T-helper 1 cell (primary cell): ENCODE data around the gene CRHR2.
A peak's percentile ranks its signal among the peaks of the same experiment; 100 is the strongest.

Source experiments
- DNase-seq, 5 donors: peaks; one replicate each; pipeline ENCODE4 v3.0.0-alpha.2; 2012 to 2020

The CRHR2 gene

GRCh38 chr7:30706908-30707307 is 24.7 kb upstream of the CRHR2 start:
- DNase-seq: no peak

DNA sequence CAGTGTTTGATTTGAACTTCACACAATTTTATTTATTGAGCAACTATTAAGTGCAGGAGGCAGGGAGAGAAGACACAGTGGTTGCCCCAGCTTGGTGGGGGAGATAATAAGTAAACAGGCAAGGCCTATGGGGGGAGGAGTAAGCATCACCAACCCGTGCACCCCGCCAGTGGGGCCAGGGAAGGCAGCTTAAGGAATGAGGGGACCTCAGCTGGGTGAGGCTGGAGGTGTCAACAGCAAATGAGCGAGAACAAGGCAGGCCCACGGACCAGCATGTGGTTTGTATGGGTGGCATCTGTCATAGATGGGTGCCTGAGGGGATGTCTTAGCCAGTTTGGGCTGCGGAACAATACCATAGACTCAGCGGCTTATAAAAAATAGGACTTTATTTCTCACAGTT is 24.1 kb upstream of the CRHR2 start:
- no peak for DNase-seq

GRCh38 chr7:30705596-30705995 is 23.3 kb upstream of the CRHR2 start:
- no peak for DNase-seq

GRCh38 chr7:30705008-30705407 is 22.8 kb upstream of the CRHR2 start:
- DNase-seq: no peak

- no peak for DNase-seq
Observed at GRCh38 chr7:30703756-30704155, 21.5 kb upstream of the CRHR2 start.

DNA sequence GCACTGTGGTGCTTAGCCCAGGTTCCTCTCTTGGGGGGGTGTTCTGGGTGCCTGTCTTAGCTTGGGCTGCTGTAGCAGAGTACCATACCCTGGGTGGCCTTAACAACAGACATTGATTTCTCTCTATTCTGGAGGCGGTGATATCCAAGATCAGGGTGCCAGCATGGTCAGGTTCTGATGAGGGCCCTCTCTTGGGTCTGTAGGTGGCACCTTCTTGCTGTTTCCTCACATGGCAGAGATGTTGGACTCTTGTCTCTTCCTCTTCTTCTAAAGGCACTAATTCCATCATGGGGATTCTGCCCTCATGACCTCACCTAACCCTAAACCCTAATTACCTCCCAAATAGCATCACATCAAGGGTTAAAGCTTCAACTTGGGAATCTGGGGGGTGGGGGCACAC is 19.9 kb upstream of the CRHR2 start:
- peak in 2 of 5 donors; percentile 24 to 39 for DNase-seq

- DNase-seq: no peak
Observed at GRCh38 chr7:30700941-30701340, 18.7 kb upstream of the CRHR2 start.

GRCh38 chr7:30699706-30700495 is 17.6 kb upstream of the CRHR2 start:
- no peak for DNase-seq

- DNase-seq: no peak
Observed at GRCh38 chr7:30698481-30698880, 16.2 kb upstream of the CRHR2 start.

GRCh38 chr7:30697719-30698460 is 15.6 kb upstream of the CRHR2 start:
- peak in 1 of 5 donors; percentile 9 for DNase-seq

- DNase-seq: no peak
Observed at GRCh38 chr7:30694774-30695721, 12.8 kb upstream of the CRHR2 start.

GRCh38 chr7:30694218-30694745 is 12.0 kb upstream of the CRHR2 start:
- DNase-seq: no peak

- no peak for DNase-seq
Observed at GRCh38 chr7:30692882-30693281, 10.6 kb upstream of the CRHR2 start.

- DNase-seq: no peak
Observed at GRCh38 chr7:30692438-30692837, 10.2 kb upstream of the CRHR2 start.

DNA sequence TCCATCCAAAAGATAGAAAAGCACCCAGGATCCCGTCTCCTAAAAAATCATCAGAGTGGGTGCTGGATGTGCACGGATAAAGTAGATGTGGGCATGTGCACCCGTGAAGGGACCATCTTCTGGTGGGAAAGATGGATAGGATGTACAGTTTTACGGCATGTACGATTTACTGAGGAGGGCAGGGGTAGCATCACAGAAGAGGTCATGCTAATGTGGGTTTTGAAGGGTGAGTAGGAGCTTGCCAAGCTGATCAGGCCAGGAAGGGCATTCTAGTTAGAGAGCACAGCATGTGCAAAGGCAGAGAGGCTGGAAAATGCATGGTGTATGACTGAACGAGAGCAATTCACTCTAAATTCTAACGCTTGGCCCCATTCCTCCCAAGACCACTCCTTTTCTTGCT is 7.8 kb upstream of the CRHR2 start:
- DNase-seq: no peak

DNA sequence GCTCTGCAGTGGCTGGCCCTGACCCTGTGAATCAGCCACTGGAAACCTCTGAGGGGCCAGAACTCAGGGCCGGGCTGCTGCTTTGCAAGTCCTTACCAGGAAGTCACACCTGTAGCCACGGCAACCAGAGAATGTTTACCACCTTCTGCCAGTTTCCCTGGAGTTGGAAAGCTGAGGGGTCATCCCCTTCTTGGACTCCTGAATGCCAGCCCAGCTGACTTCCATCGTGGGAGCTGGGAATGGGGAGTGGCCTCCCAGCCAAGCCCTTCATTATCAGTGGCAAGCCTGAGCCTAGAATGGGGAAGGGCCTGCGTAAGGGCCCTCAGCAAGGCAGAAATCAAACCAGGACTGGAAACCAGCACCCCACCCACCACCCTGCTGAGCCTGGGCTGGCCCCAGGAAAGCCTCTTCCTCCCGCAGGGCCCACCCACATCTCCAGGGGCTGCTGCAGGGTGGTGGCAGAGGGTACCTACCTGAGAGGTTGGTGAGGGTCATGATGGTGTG is 6.5 kb upstream of the CRHR2 start:
- no peak for DNase-seq

GRCh38 chr7:30687604-30688003 is 5.3 kb upstream of the CRHR2 start:
- DNase-seq: no peak

DNA sequence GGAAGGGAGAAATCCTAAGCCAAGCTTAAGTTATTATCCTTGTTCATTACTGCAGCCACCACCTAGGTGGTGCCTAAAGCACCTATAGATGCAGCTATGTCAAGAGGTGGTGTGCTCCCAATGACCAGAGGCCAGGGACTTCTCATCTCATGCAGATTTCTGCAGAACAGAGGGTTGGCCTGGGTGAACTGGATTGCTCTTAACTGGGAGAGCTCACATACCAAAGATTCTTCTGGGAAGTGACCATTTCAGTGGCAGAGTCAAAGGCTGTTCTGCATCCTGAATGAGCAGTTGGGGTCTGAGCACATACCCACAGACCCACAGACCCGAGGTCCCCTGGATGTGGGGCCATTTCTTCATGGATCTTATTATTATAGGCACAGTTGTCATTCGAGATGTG is 2.1 kb upstream of the CRHR2 start:
- DNase-seq: no peak

DNA sequence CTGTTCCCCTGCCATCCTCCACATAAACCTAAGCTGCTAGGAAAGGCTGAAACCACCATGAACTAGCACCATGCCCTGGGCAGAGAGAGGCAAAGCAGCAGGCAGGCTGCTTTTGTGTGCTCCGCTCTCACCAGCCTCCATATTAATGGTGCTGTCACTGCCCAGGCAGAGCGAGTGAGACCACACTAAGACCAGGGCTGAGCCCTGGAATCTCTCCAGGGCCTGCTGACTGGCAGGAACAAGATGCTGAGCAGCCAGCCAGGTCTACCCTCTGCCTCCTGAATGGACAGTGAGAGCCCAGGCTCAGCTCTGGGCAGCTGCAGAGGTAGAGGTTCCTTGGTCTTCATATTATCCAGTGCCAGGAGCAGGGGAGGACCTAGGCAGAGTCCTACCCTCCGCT is 1.6 kb upstream of the CRHR2 start:
- no peak for DNase-seq

- DNase-seq: no peak
Observed at GRCh38 chr7:30683306-30683705, 1.1 kb upstream of the CRHR2 start.

GRCh38 chr7:30681815-30682211 is 443 bp downstream of the CRHR2 start:
- no peak for DNase-seq

DNA sequence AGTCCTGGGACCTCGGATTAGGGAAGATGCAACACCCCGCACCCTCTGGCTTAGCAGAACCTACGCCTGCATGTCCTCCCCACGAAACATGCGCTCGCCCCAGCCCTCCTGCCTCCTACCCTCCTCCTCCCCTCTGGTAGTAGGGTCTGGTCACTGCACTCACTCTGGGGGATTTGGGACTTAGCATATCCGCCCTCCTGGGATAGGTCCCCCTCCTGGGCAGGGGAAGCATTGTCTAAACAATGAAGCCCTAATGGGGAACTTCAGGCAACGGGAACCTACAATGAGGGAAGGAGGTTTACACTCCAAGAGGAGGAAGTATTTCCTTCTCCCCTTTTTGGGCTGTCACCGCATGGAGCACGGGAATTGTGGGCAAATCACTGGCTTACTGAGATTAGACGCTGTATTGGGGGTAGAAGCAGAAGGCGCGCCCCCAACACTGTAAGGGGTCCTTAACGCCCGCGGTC is 892 bp downstream of the CRHR2 start:
- no peak for DNase-seq

- DNase-seq: no peak
Observed at GRCh38 chr7:30679664-30680063, 2.6 kb downstream of the CRHR2 start.
